ENCODE data around the gene MYCBPAP. TPM values are rescaled to one million over a fixed set of nuclear protein-coding genes. Genes with fewer than 3 reads are reported as not detected.

Gene MYCBPAP
- not detected for polyA plus RNA-seq (2012; ENCODE audit: insufficient read depth, insufficient read length, low read depth)

GRCh38 chr17:50507871-50508572, at the start of gene MYCBPAP:
MYCBPAP (plus strand) TSS chr17:50508439; CDS start chr17:50508675, 236 bp downstream.
- TF ChIP-seq CTCF (IDR thresholded peaks at IDR 0.05; ENCODE audit: low read depth, low read length), result no peak
- Histone ChIP-seq H3K4me1 (peaks cover 10% of the 10 kb centered on the region), H3K9me3 (no peaks in the 10 kb centered on the region), H3K27me3 (no peaks in the 10 kb centered on the region), H3K36me3 (no peaks in the 10 kb centered on the region), H3K4me3 (ENCODE audit: low read depth, low read length) (peak within 1 kb of the TSS; percentile 43)
- DNase-seq, result peak; percentile 64

- H3K9me3 ChIP-seq, result no peaks in the 10 kb centered on the region
- no peaks in the 10 kb centered on the region for H3K36me3 ChIP-seq
- H3K4me1 ChIP-seq, result no peaks in the 10 kb centered on the region; the same call in 1 of the 2 replicates
- no peak for TF ChIP-seq CTCF (IDR thresholded peaks at IDR 0.05; ENCODE audit: low read depth, low read length)
- no peaks in the 10 kb centered on the region for H3K27me3 ChIP-seq
- DNase-seq, result no peak
- no peak overlapping the region for H3K4me3 ChIP-seq (ENCODE audit: low read depth, low read length)
Measured at GRCh38 chr17:50458701-50459676, 49.2 kb upstream of the MYCBPAP start.

- Histone ChIP-seq H3K27me3 (no peaks in the 10 kb centered on the region), H3K9me3 (no peaks in the 10 kb centered on the region), H3K36me3 (no peaks in the 10 kb centered on the region), H3K4me1 (no peaks in the 10 kb centered on the region; the same call in 1 of the 2 replicates), H3K4me3 (ENCODE audit: low read depth, low read length) (no peak overlapping the region)
- DNase-seq, result no peak
- no peak for TF ChIP-seq CTCF (IDR thresholded peaks at IDR 0.05; ENCODE audit: low read depth, low read length)
Measured at GRCh38 chr17:50459756-50460155, 48.5 kb upstream of the MYCBPAP start.

- no peak overlapping the region for H3K4me3 ChIP-seq (ENCODE audit: low read depth, low read length)
- H3K9me3 ChIP-seq, result no peaks in the 10 kb centered on the region
- no peaks in the 10 kb centered on the region for H3K27me3 ChIP-seq
- DNase-seq, result no peak
- TF ChIP-seq CTCF (IDR thresholded peaks at IDR 0.05; ENCODE audit: low read depth, low read length), result no peak
- H3K36me3 ChIP-seq, result no peaks in the 10 kb centered on the region
- H3K4me1 ChIP-seq, result no peaks in the 10 kb centered on the region; the same call in 1 of the 2 replicates
Measured at GRCh38 chr17:50460831-50461526, 47.3 kb upstream of the MYCBPAP start.

GRCh38 chr17:50461550-50462132, 46.6 kb upstream of the MYCBPAP start:
- H3K4me1 ChIP-seq, result no peaks in the 10 kb centered on the region; the same call in 1 of the 2 replicates
- no peak for DNase-seq
- TF ChIP-seq CTCF (IDR thresholded peaks at IDR 0.05; ENCODE audit: low read depth, low read length), result no peak
- H3K4me3 ChIP-seq (ENCODE audit: low read depth, low read length), result no peak overlapping the region
- no peaks in the 10 kb centered on the region for H3K9me3 ChIP-seq
- H3K36me3 ChIP-seq, result no peaks in the 10 kb centered on the region
- H3K27me3 ChIP-seq, result peaks cover 5% of the 10 kb centered on the region
